Endothelial cell of umbilical vein (primary cell): ENCODE measurements around the gene WARS2. TPM values are rescaled to one million over a fixed set of nuclear protein-coding genes. Genes with fewer than 3 reads are reported as not detected.

Experiments
- BruUV-seq: library from RNA; stranded (reverse); fragments of 400-500 nt; replicated peaks from 2 replicates; lab custom pipeline; 2021; lab: Mats Ljungman, UMichigan
- CTCF ChIA-PET: fragments of 300-600, 350-600 bp; sonication (Branson Sonifier 250); formaldehyde crosslinking; loops from one replicate; lab custom pipeline; 2021; ENCODE audit warnings: antibody characterized with exemption, inconsistent platforms; lab: Charles Lee
- POLR2A ChIA-PET: fragments of 300-600, 350-600 bp; sonication (Branson Sonifier 250); formaldehyde crosslinking; loops from one replicate; lab custom pipeline; 2021; ENCODE audit warnings: antibody characterized with exemption, inconsistent platforms; lab: Charles Lee
- DNase-seq: peaks from one replicate; pipeline ENCODE4 v3.0.0-alpha.2; 2011; ENCODE audit warnings: low read depth, low spot score
- FAIRE-seq: peaks from 2 replicates; lab custom pipeline; 2011; peaks lifted over from hg19 to GRCh38; lab: Jason Lieb, UNC
- H2AFZ ChIP-seq: 2 replicates; pipeline ENCODE4 v1.6.0; 2012; ENCODE audit warnings: low read depth, low read length, control low read depth, inconsistent platforms
- H3K27ac ChIP-seq: 2 replicates; pipeline ENCODE4 v1.5.1; 2011; ENCODE audit warnings: low read depth, mild to moderate bottlenecking, control low read depth, low read length, moderate library complexity; ENCODE audit not compliant: insufficient read depth
- H3K27me3 ChIP-seq, 2 experiments: 2 replicates each; pipeline versions ENCODE4 v1.6.0 to v1.6.1; 2011; ENCODE audit warnings: low read length in 2 of 2, mixed read lengths in 1 of 2; ENCODE audit not compliant: control insufficient read depth in 2 of 2, insufficient read depth in 2 of 2
- H3K36me3 ChIP-seq, 2 experiments: 2 replicates in 1 of 2; 3 replicates in 1 of 2; pipeline ENCODE4 v1.5.1; 2011; ENCODE audit warnings: low read length in 2 of 2, mild to moderate bottlenecking in 1 of 2, moderate library complexity in 1 of 2; ENCODE audit not compliant: control insufficient read depth in 2 of 2, insufficient read depth in 2 of 2; ENCODE audit errors: extremely low read depth in 1 of 2
- H3K4me1 ChIP-seq: 3 replicates; pipeline ENCODE4 v1.5.1; 2011; ENCODE audit warnings: mild to moderate bottlenecking, low read length; ENCODE audit not compliant: control insufficient read depth, insufficient read depth; ENCODE audit errors: extremely low read depth
- H3K4me2 ChIP-seq: 2 replicates; pipeline ENCODE4 v1.6.1; 2011; ENCODE audit warnings: low read length, control low read depth, mixed read lengths; ENCODE audit not compliant: insufficient read depth
- H3K4me3 ChIP-seq, 3 experiments: fragments of 200-600 bp in 1 of 3; sonication (generic), shearing (Covaris generic) in 1 of 3; replicated peaks in 1 of 3; 2 replicates each; pipeline ENCODE4 v1.5.1; 2011 to 2016; ENCODE audit warnings: control low read depth in 3 of 3, low read length in 3 of 3, mild to moderate bottlenecking in 2 of 3, inconsistent platforms in 1 of 3, low read depth in 1 of 3, moderate library complexity in 1 of 3; ENCODE audit not compliant: insufficient read depth in 1 of 3
- H3K79me2 ChIP-seq: 2 replicates; pipeline ENCODE4 v1.6.0; 2012; ENCODE audit warnings: low read length, inconsistent platforms; ENCODE audit not compliant: control insufficient read depth, insufficient read depth
- H3K9ac ChIP-seq: replicated peaks from 2 replicates; pipeline ENCODE3; 2011; ENCODE audit warnings: low read length, control low read depth; ENCODE audit not compliant: insufficient read depth; ENCODE audit errors: extremely low read depth
- H3K9me1 ChIP-seq: replicated peaks from 3 replicates; pipeline ENCODE4 v1.6.0; 2011; ENCODE audit warnings: mild to moderate bottlenecking, low read length; ENCODE audit not compliant: control insufficient read depth, insufficient read depth; ENCODE audit errors: extremely low read depth
- H3K9me3 ChIP-seq: replicated peaks from 2 replicates; pipeline ENCODE4 v1.5.1; 2012; ENCODE audit warnings: low read length, inconsistent platforms; ENCODE audit not compliant: control insufficient read depth, insufficient read depth
- H4K20me1 ChIP-seq: replicated peaks from 2 replicates; pipeline ENCODE3; 2011; ENCODE audit warnings: mild to moderate bottlenecking, low read length; ENCODE audit not compliant: control insufficient read depth, insufficient read depth; ENCODE audit errors: extremely low read depth
- EZH2 ChIP-seq: IDR thresholded peaks from 2 replicates; pipeline ENCODE4 v1.6.1; 2012; ENCODE audit warnings: borderline replicate concordance, low read depth, mild to moderate bottlenecking, moderate library complexity, low read length, inconsistent platforms; ENCODE audit not compliant: severe bottlenecking
- FOS ChIP-seq: IDR thresholded peaks from 2 replicates; pipeline ENCODE4 v1.6.1; 2011; ENCODE audit warnings: mild to moderate bottlenecking, low read length, moderate library complexity, borderline replicate concordance; ENCODE audit not compliant: insufficient read depth
- GATA2 ChIP-seq: IDR thresholded peaks from 2 replicates; pipeline ENCODE4 v1.7.0; 2011; ENCODE audit warnings: low read depth, mild to moderate bottlenecking, moderate library complexity, mixed read lengths, low read length; ENCODE audit not compliant: insufficient read length, insufficient read depth
- JUN ChIP-seq: IDR thresholded peaks from 2 replicates; pipeline ENCODE4 v1.6.1; 2011; ENCODE audit warnings: borderline replicate concordance, low read depth; ENCODE audit not compliant: insufficient read length, insufficient read depth
- MYC ChIP-seq: IDR thresholded peaks from one replicate; pipeline ENCODE4 v1.6.1; 2011; ENCODE audit warnings: mild to moderate bottlenecking, low read depth, low read length
- POLR2A ChIP-seq: IDR thresholded peaks from 2 replicates; pipeline ENCODE4 v1.6.1; 2012; ENCODE audit warnings: low read depth, mild to moderate bottlenecking, control low read depth, low read length
- POLR2AphosphoS5 ChIP-seq: IDR thresholded peaks from 2 replicates; pipeline ENCODE4 v1.6.1; 2012; ENCODE audit warnings: low read depth, mild to moderate bottlenecking, control low read depth, low read length, moderate library complexity; ENCODE audit not compliant: insufficient read depth
- dilution Hi-C: fragments of 300-500 bp; cut with MboI; formaldehyde crosslinking; loops from one replicate; pipeline ENCODE4 v1.15.0; 2019; ENCODE audit warnings: low sequenced_read_pairs; ENCODE audit not compliant: extremely low pct_ligation_motif_present
- intact Hi-C: fragments of 100-400 bp; cut with micrococcal nuclease; formaldehyde crosslinking; loops from one replicate; pipeline ENCODE4 v1.10.0; 2022
- polyA plus RNA-seq, 4 experiments: library from polyadenylated mRNA; depleted of rRNA in 3 of 4; stranded (reverse) in 3 of 4; unstranded in 1 of 4; fragments of >200 nt; gene quantifications; 2 replicates each; pipeline versions ENCODE4 v1.2.1 to v1.2.3, GENCODE V29; 2011 to 2012; ENCODE audit warnings: missing spikeins in 1 of 4
- total RNA-seq: library from RNA; stranded (reverse); gene quantifications from 2 replicates; pipeline ENCODE4 v1.2.3, GENCODE V29; 2021
- TF ChIP-seq, protein P1 (sequence below): IDR thresholded peaks from 2 replicates; pipeline ENCODE4 v1.6.1; 2011; ENCODE audit not compliant: insufficient read depth, insufficient read length
- TF ChIP-seq, protein P2 (sequence below), 2 donors: IDR thresholded peaks; 1 replicate in 1 of 2; 2 replicates in 1 of 2; pipeline ENCODE4 v1.5.1; 2011; ENCODE audit warnings: low read length in 2 of 2, mild to moderate bottlenecking in 2 of 2, moderate library complexity in 2 of 2, control low read depth in 1 of 2, inconsistent platforms in 1 of 2, low read depth in 1 of 2; ENCODE audit not compliant: insufficient read depth in 1 of 2; ENCODE audit errors: extremely low read depth in 1 of 2

WARS2 gene
- total and polyA plus RNA-seq, 2 donors (not counting 3 experiments of a cell fraction or from before 2014, with no cell fraction given): 5.9 to 11.8 TPM

DNA sequence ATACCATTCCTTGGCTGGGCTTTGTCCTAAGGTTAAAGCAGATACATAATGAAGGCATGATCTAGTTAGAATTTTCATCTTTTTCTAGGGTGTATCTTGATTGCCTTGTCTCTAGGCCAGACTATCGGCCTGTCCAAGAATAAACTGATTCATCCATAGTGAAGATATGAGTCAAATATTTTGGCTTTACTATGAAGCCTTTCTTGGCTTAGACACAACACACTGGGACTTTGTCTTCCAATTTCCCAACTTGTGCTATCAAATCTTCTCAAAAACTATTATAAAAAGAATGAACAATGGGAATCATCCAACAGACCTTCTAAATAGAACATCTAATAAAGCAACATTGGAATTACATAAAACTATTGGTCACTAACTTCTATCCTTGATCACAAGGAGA, 64.8 kb downstream of the WARS2 start:
- Histone ChIP-seq H3K9ac (no peak overlapping the region), H3K4me2 (no peak overlapping the region), H3K36me3 (no peaks in the 10 kb centered on the region), H3K4me1 (no peaks in the 10 kb centered on the region), H3K9me3 (no peaks in the 10 kb centered on the region), H3K4me3 (no peak overlapping the region), H3K9me1 (no peaks in the 10 kb centered on the region), H3K27me3 (no peaks in the 10 kb centered on the region), H2AFZ (no peak overlapping the region), H3K79me2 (no peaks in the 10 kb centered on the region), H3K27ac (no peak overlapping the region), H4K20me1 (no peaks in the 10 kb centered on the region)
- ChIA-PET POLR2A (no interaction called here), CTCF (no interaction called here)
- BruUV-seq: no TSS peak
- dilution Hi-C loops: no loop called here
- FAIRE-seq (no peak), DNase-seq (no peak)
- TF ChIP-seq FOS (no peak), POLR2AphosphoS5 (no peak), GATA2 (no peak), MYC (no peak), POLR2A (no peak), JUN (no peak), EZH2 (no peak)
- TF ChIP-seq, protein P1, sequence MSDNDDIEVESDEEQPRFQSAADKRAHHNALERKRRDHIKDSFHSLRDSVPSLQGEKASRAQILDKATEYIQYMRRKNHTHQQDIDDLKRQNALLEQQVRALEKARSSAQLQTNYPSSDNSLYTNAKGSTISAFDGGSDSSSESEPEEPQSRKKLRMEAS: no peak
- TF ChIP-seq, protein P2, sequence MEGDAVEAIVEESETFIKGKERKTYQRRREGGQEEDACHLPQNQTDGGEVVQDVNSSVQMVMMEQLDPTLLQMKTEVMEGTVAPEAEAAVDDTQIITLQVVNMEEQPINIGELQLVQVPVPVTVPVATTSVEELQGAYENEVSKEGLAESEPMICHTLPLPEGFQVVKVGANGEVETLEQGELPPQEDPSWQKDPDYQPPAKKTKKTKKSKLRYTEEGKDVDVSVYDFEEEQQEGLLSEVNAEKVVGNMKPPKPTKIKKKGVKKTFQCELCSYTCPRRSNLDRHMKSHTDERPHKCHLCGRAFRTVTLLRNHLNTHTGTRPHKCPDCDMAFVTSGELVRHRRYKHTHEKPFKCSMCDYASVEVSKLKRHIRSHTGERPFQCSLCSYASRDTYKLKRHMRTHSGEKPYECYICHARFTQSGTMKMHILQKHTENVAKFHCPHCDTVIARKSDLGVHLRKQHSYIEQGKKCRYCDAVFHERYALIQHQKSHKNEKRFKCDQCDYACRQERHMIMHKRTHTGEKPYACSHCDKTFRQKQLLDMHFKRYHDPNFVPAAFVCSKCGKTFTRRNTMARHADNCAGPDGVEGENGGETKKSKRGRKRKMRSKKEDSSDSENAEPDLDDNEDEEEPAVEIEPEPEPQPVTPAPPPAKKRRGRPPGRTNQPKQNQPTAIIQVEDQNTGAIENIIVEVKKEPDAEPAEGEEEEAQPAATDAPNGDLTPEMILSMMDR (IDR thresholded peaks at IDR 0.05; ENCODE audit: extremely low read depth in 1 of 2, insufficient read depth in 1 of 2, low read depth in 1 of 2, low read length in 2 of 2): no peak
- intact Hi-C loops: no loop called here
